Measurements from ENCODE around the gene FBXW11. TPM values are rescaled to one million over a fixed set of nuclear protein-coding genes. Genes with fewer than 3 reads are reported as not detected.

FBXW11 gene
- total RNA-seq, 1 donor from 2014 or later: 71.6 TPM

GRCh38 chr5:171955761-171956160 lies 50.7 kb downstream of the FBXW11 start:
- no peak for DNase-seq (ENCODE audit: low read depth)
- H3K36me3 ChIP-seq (ENCODE audit: control insufficient read depth, insufficient read depth, low read length): no peaks in the 10 kb centered on the region
- H3K4me3 ChIP-seq (ENCODE audit: low read depth, low read length): no peak overlapping the region
- no peaks in the 10 kb centered on the region for H3K27me3 ChIP-seq (ENCODE audit: control insufficient read depth, insufficient read depth, low read length)
- no peak for FAIRE-seq
- no peak for TF ChIP-seq CTCF (IDR thresholded peaks at IDR 0.05; ENCODE audit: insufficient read depth, low read length, severe bottlenecking)

- Histone ChIP-seq H3K4me3 (ENCODE audit: low read depth, low read length) (no peak overlapping the region), H3K36me3 (ENCODE audit: control insufficient read depth, insufficient read depth, low read length) (no peaks in the 10 kb centered on the region), H3K27me3 (ENCODE audit: control insufficient read depth, insufficient read depth, low read length) (no peaks in the 10 kb centered on the region)
- TF ChIP-seq CTCF (IDR thresholded peaks at IDR 0.05; ENCODE audit: insufficient read depth, low read length, severe bottlenecking): no peak
- DNase-seq (ENCODE audit: low read depth): peak; percentile 84
- no peak for FAIRE-seq
These were observed 51.7 kb downstream of the FBXW11 start for GRCh38 chr5:171954721-171955120.

- Histone ChIP-seq H3K27me3 (ENCODE audit: control insufficient read depth, insufficient read depth, low read length) (no peaks in the 10 kb centered on the region), H3K4me3 (ENCODE audit: low read depth, low read length) (no peak overlapping the region), H3K36me3 (ENCODE audit: control insufficient read depth, insufficient read depth, low read length) (no peaks in the 10 kb centered on the region)
- DNase-seq (ENCODE audit: low read depth) (peak; percentile 83), FAIRE-seq (no peak)
- TF ChIP-seq CTCF (IDR thresholded peaks at IDR 0.05; ENCODE audit: insufficient read depth, low read length, severe bottlenecking): no peak
These were observed 52.4 kb downstream of the FBXW11 start for GRCh38 chr5:171953860-171954701.

GRCh38 chr5:171952021-171952420 lies 54.4 kb downstream of the FBXW11 start:
- TF ChIP-seq CTCF (IDR thresholded peaks at IDR 0.05; ENCODE audit: insufficient read depth, low read length, severe bottlenecking): no peak
- no peaks in the 10 kb centered on the region for H3K36me3 ChIP-seq (ENCODE audit: control insufficient read depth, insufficient read depth, low read length)
- DNase-seq (ENCODE audit: low read depth): no peak
- FAIRE-seq: no peak
- no peak overlapping the region for H3K4me3 ChIP-seq (ENCODE audit: low read depth, low read length)
- no peaks in the 10 kb centered on the region for H3K27me3 ChIP-seq (ENCODE audit: control insufficient read depth, insufficient read depth, low read length)

GRCh38 chr5:171951218-171951617 lies 55.2 kb downstream of the FBXW11 start:
- Histone ChIP-seq H3K27me3 (ENCODE audit: control insufficient read depth, insufficient read depth, low read length) (no peaks in the 10 kb centered on the region), H3K36me3 (ENCODE audit: control insufficient read depth, insufficient read depth, low read length) (no peaks in the 10 kb centered on the region), H3K4me3 (ENCODE audit: low read depth, low read length) (no peak overlapping the region)
- DNase-seq (ENCODE audit: low read depth) (no peak), FAIRE-seq (no peak)
- TF ChIP-seq CTCF (IDR thresholded peaks at IDR 0.05; ENCODE audit: insufficient read depth, low read length, severe bottlenecking): no peak
